K562 (cell line): ENCODE data around the gene CD300LB. TPM values are rescaled to one million over a fixed set of nuclear protein-coding genes. Genes with fewer than 3 reads are reported as not detected.

Experiments
- ATAC-seq: fragments of 200-7000 bp; cut with Tn5 transposase; 3 replicates; pipeline ENCODE4 v1.9.1; 2020; ENCODE audit warnings: moderate library complexity
- BruUV-seq: library from RNA; stranded (reverse); fragments of 400-500 nt; replicated peaks from 2 replicates; lab custom pipeline; 2021; lab: Mats Ljungman, UMichigan
- CTCF ChIA-PET: fragments of 300-600 bp; formaldehyde crosslinking; extraction: SDS; loops from one replicate; lab custom pipeline; 2021; ENCODE audit warnings: low intra/inter-chr PET ratio; lab: Yijun Ruan, JAX
- POLR2A ChIA-PET: fragments of 300-600, 350-650 bp; sonication (Branson Sonifier 250); formaldehyde crosslinking; extraction: SDS; loops from one replicate; lab custom pipeline; 2021; ENCODE audit warnings: antibody characterized with exemption, inconsistent platforms; lab: Yijun Ruan, JAX
- DNase-seq, 4 experiments: peaks; one replicate each; pipeline versions ENCODE4 v3.0.0 to v3.0.0-alpha.2; 2011 to 2018; ENCODE audit warnings: low spot score in 3 of 4, mixed read lengths in 3 of 4; ENCODE audit errors: extremely low read depth in 1 of 4
- FAIRE-seq: peaks from 2 replicates; lab custom pipeline; 2011; peaks lifted over from hg19 to GRCh38; lab: Jason Lieb, UNC
- H2AFZ ChIP-seq: 2 replicates; pipeline ENCODE4 v1.6.0; 2011; ENCODE audit warnings: low read depth, low read length, control low read depth, inconsistent platforms
- H3K27ac ChIP-seq: fragments of 200-600 bp; 3 replicates; pipeline ENCODE4 v1.8.0; 2011; ENCODE audit warnings: low read depth, mild to moderate bottlenecking, control low read depth, inconsistent platforms, low read length, moderate library complexity, mixed read lengths; ENCODE audit errors: extremely low read depth
- H3K27me3 ChIP-seq, 2 experiments: fragments of 300-600 bp in 1 of 2; 2 replicates in 1 of 2; 3 replicates in 1 of 2; pipeline versions ENCODE4 v1.6.0 to v1.8.0; 2011; ENCODE audit warnings: inconsistent platforms in 2 of 2, low read length in 2 of 2, mild to moderate bottlenecking in 1 of 2, mixed read lengths in 1 of 2, moderate library complexity in 1 of 2; ENCODE audit not compliant: control insufficient read depth in 2 of 2, insufficient read depth in 2 of 2
- H3K36me3 ChIP-seq: fragments of 300-600 bp; 3 replicates; pipeline ENCODE4 v1.8.0; 2011; ENCODE audit warnings: mild to moderate bottlenecking, low read length, inconsistent platforms; ENCODE audit not compliant: control insufficient read depth, insufficient read depth
- H3K4me1 ChIP-seq, 2 experiments: fragments of 200-600 bp in 1 of 2; replicated peaks in 1 of 2; 2 replicates in 1 of 2; 3 replicates in 1 of 2; pipeline versions ENCODE4 v1.5.1 to v1.8.0; 2011; ENCODE audit warnings: inconsistent platforms in 2 of 2, low read length in 2 of 2, mild to moderate bottlenecking in 1 of 2, mixed read lengths in 1 of 2, moderate library complexity in 1 of 2; ENCODE audit not compliant: control insufficient read depth in 2 of 2, insufficient read depth in 2 of 2
- H3K4me2 ChIP-seq: 2 replicates; pipeline ENCODE4 v1.6.1; 2011; ENCODE audit warnings: low read length, control low read depth, inconsistent platforms, mixed read lengths; ENCODE audit not compliant: insufficient read depth
- H3K4me3 ChIP-seq: fragments of 200-600 bp; sonication (generic), shearing (Covaris generic); 2 replicates; pipeline ENCODE4 v1.5.1; 2016; ENCODE audit warnings: control low read depth, inconsistent platforms
- H3K79me2 ChIP-seq: fragments of 200-600 bp; 3 replicates; pipeline ENCODE4 v1.8.0; 2011; ENCODE audit warnings: low read length, inconsistent platforms; ENCODE audit not compliant: control insufficient read depth, insufficient read depth
- H3K9ac ChIP-seq, 2 experiments: 2 replicates each; pipeline versions ENCODE4 v1.6.0 to v1.6.1; 2011; ENCODE audit warnings: low read depth in 2 of 2, low read length in 2 of 2, control low read depth in 1 of 2, inconsistent platforms in 1 of 2, mild to moderate bottlenecking in 1 of 2, mixed read lengths in 1 of 2; ENCODE audit not compliant: insufficient read depth in 1 of 2
- H3K9me1 ChIP-seq: one replicate; pipeline ENCODE4 v1.6.0; 2011; ENCODE audit warnings: inconsistent platforms, mild to moderate bottlenecking, low read length, moderate library complexity; ENCODE audit not compliant: control insufficient read depth, insufficient read depth
- H3K9me3 ChIP-seq: replicated peaks from 2 replicates; pipeline ENCODE4 v1.5.1; 2011; ENCODE audit warnings: low read depth, low read length, inconsistent platforms; ENCODE audit not compliant: control insufficient read depth, insufficient read depth
- H4K20me1 ChIP-seq: replicated peaks from 2 replicates; pipeline ENCODE4 v1.6.1; 2011; ENCODE audit warnings: low read length, inconsistent platforms, mixed read lengths; ENCODE audit not compliant: control insufficient read depth, insufficient read depth
- BDP1 ChIP-seq: IDR thresholded peaks from 3 replicates; pipeline ENCODE4 v1.6.1; 2011; ENCODE audit not compliant: insufficient read length, insufficient read depth
- HDAC6 ChIP-seq: IDR thresholded peaks from 2 replicates; pipeline ENCODE4 v1.6.1; 2012; ENCODE audit warnings: low read depth, mild to moderate bottlenecking, control low read depth, inconsistent platforms, low read length, moderate library complexity
- L3MBTL2 ChIP-seq: fragments of 450-650 bp; IDR thresholded peaks from 2 replicates; pipeline ENCODE4 v1.6.1; 2016; ENCODE audit warnings: mild to moderate bottlenecking, moderate library complexity
- MBD1 ChIP-seq: fragments of 250-450 bp; sonication (Bioruptor Pico); IDR thresholded peaks from 2 replicates; pipeline ENCODE4 v1.8.0; 2022; ENCODE audit warnings: inconsistent platforms
- RBM22 ChIP-seq: fragments of 200-400 bp; formaldehyde crosslinking; IDR thresholded peaks from 2 replicates; pipeline ENCODE4 v1.6.1; 2018; ENCODE audit warnings: low read length, low read depth; ENCODE audit not compliant: poor library complexity, severe bottlenecking
- SMARCE1 ChIP-seq: fragments of 450-650 bp; IDR thresholded peaks from 2 replicates; pipeline ENCODE4 v1.7.1; 2016; ENCODE audit warnings: mild to moderate bottlenecking
- XRCC4 ChIP-seq: IDR thresholded peaks from one replicate; pipeline ENCODE4 v1.6.1; 2011; ENCODE audit not compliant: insufficient read depth, insufficient read length; ENCODE audit errors: extremely low read depth
- YBX1 ChIP-seq: fragments of 450-650 bp; IDR thresholded peaks from 2 replicates; pipeline ENCODE4 v1.7.1; 2016; ENCODE audit warnings: mild to moderate bottlenecking
- ZBTB11 ChIP-seq, 3 experiments: fragments of 200-800 bp in 1 of 3; fragments of 250-450 bp in 1 of 3; fragments of 450-650 bp in 1 of 3; sonication (Bioruptor Pico) in 1 of 3; sonication (Bioruptor generic) in 1 of 3; formaldehyde crosslinking in 1 of 3; IDR thresholded peaks; 2 replicates each; pipeline versions ENCODE4 v1.6.1 to v1.8.0; 2016 to 2022; ENCODE audit warnings: mild to moderate bottlenecking in 2 of 3, missing genetic modification characterization in 2 of 3, missing compliant biosample characterization in 1 of 3, moderate library complexity in 1 of 3
- ZKSCAN8 ChIP-seq: fragments of 200-800 bp; sonication (Bioruptor generic); IDR thresholded peaks from 2 replicates; pipeline ENCODE4 v1.6.1; 2016; ENCODE audit warnings: missing genetic modification characterization, missing compliant biosample characterization
- ZNF197 ChIP-seq: fragments of 200-800 bp; sonication (Bioruptor generic); IDR thresholded peaks from 2 replicates; pipeline ENCODE4 v1.6.1; 2016; ENCODE audit warnings: low read depth, missing genetic modification characterization, missing compliant biosample characterization
- ZNF224 ChIP-seq: sonication (generic); formaldehyde crosslinking; IDR thresholded peaks from 2 replicates; pipeline ENCODE4 v1.8.0; 2022; ENCODE audit warnings: mild to moderate bottlenecking, missing genetic modification reagents
- ZNF707 ChIP-seq: fragments of 250-450 bp; sonication (Bioruptor Pico); conservative IDR thresholded peaks from 2 replicates; pipeline ENCODE4 v1.8.0; 2022; ENCODE audit warnings: inconsistent platforms, mild to moderate bottlenecking, moderate library complexity
- WGBS: fragments of 100-300 bp; shearing (Covaris generic); methylation state at CpG from one replicate; pipeline ENCODE4 v1.1.6; 2016; ENCODE audit warnings: low coverage, mixed read lengths; ENCODE audit not compliant: insufficient coverage; ENCODE audit errors: missing lambda C conversion rate; 5-methylcytosine and 5-hydroxymethylcytosine counted together
- in situ Hi-C: fragments of 300-500 bp; cut with MboI; formaldehyde crosslinking; loops from 4 replicates; pipeline ENCODE4 v1.15.0; 2018; ENCODE audit warnings: inconsistent platforms, mixed read lengths
- intact Hi-C: fragments of 100-400 bp; cut with micrococcal nuclease; formaldehyde crosslinking; loops from 2 replicates; pipeline ENCODE4 v1.14.2; 2022
- polyA plus RNA-seq, 8 experiments: library from polyadenylated mRNA; depleted of rRNA in 4 of 8; stranded (reverse) in 5 of 8; unstranded in 3 of 8; fragments of >200 nt; fragmentation: Nextera tagmentation in 2 of 8; fragmentation: Illumina TruSeq in 1 of 8; extraction: Ambion mirVana in 2 of 8; extraction: Trizol in 1 of 8; gene quantifications; 2 replicates each; pipeline versions ENCODE4 v1.2.1 to v1.2.3, GENCODE V29; 2011 to 2014; ENCODE audit warnings: inconsistent platforms in 1 of 8, missing spikeins in 1 of 8
- total RNA-seq, 7 experiments: library from RNA; depleted of rRNA in 6 of 7; stranded (reverse); fragments of >200 nt in 6 of 7; fragmentation: Illumina TruSeq in 2 of 7; extraction: Trizol in 2 of 7; gene quantifications; 2 replicates each; pipeline versions ENCODE4 v1.2.1 to v1.2.3, GENCODE V29; 2011 to 2021; ENCODE audit warnings: low replicate concordance in 1 of 7

Gene CD300LB
- total and polyA plus RNA-seq, 9 of the 15 experiments (the other 6 are each of a cell fraction or from before 2014, with no cell fraction given), result not detected

GRCh38 chr17:74484066-74484465 lies 47.2 kb downstream of the CD300LB start:
- intact Hi-C loops (no loop called here), in situ Hi-C loops (no loop called here)
- BruUV-seq, result no TSS peak
- Histone ChIP-seq H3K4me3 (no peak overlapping the region), H4K20me1 (no peaks in the 10 kb centered on the region), H3K36me3 (no peaks in the 10 kb centered on the region), H3K27me3 (peaks cover 3 to 56% of the 10 kb centered on the region in 2 experiments; a peak in 2 of 5 replicates), H3K27ac (no peak overlapping the region), H3K9me1 (no peaks in the 10 kb centered on the region), H2AFZ (no peak overlapping the region), H3K4me2 (no peak overlapping the region), H3K4me1 (peaks cover 0 to 5% of the 10 kb centered on the region in 2 experiments; a peak in 2 of 5 replicates), H3K9me3 (no peaks in the 10 kb centered on the region), H3K9ac (no peak overlapping the region), H3K79me2 (no peaks in the 10 kb centered on the region)
- ATAC-seq (no peak), DNase-seq (no peak), FAIRE-seq (no peak)
- TF ChIP-seq ZBTB11 (CRISPR knock-in tag; IDR thresholded peaks at IDR 0.05) (no peak), RBM22 (no peak), L3MBTL2 (no peak), ZNF224 (CRISPR knock-in tag) (no peak), ZNF707 (CRISPR knock-in tag) (no peak), BDP1 (no peak), ZKSCAN8 (no peak), ZNF197 (no peak), MBD1 (CRISPR knock-in tag) (no peak), HDAC6 (no peak), XRCC4 (no peak), YBX1 (no peak), SMARCE1 (no peak)
- 0% methylated on average over 9 of the region's 9 CpGs for WGBS
- POLR2A ChIA-PET, result interaction anchor here (0.7 to 0.8 kb wide), 4 partner anchors 10 to 239 kb away, joined by 3 read pairs; partner anchors contain the start of gene BTBD17
- CTCF ChIA-PET, result no interaction called here
